Chondrocyte (in vitro differentiated cells): ENCODE results near the gene ARHGEF11. TPM values are rescaled to one million over a fixed set of nuclear protein-coding genes. Genes with fewer than 3 reads are reported as not detected.
A peak's percentile ranks its signal among the peaks of the same experiment; 100 is the strongest.

Source experiments
- DNase-seq: peaks from one replicate; pipeline ENCODE4 v3.0.0; 2021; ENCODE audit warnings: mixed read lengths, low spot score
- H3K27ac Mint-ChIP-seq: one replicate; pipeline ENCODE4 v1.8.0; 2021; ENCODE audit warnings: mild to moderate bottlenecking, moderate library complexity, mixed read lengths; ENCODE audit not compliant: unreplicated experiment
- H3K27me3 Mint-ChIP-seq: 2 replicates; pipeline ENCODE4 v1.8.0; 2021; ENCODE audit warnings: low read depth, mixed read lengths
- H3K36me3 Mint-ChIP-seq: 2 replicates; pipeline ENCODE4 v1.8.0; 2021; ENCODE audit warnings: low read depth, mixed read lengths
- H3K4me1 Mint-ChIP-seq: 2 replicates; pipeline ENCODE4 v1.8.0; 2021; ENCODE audit warnings: low read depth, mild to moderate bottlenecking, mixed read lengths
- H3K4me3 Mint-ChIP-seq: one replicate; pipeline ENCODE4 v1.8.0; 2021; ENCODE audit warnings: mild to moderate bottlenecking, moderate library complexity, mixed read lengths; ENCODE audit not compliant: unreplicated experiment
- H3K9me3 Mint-ChIP-seq: 2 replicates; pipeline ENCODE4 v1.8.0; 2021; ENCODE audit warnings: low read depth, mixed read lengths
- CTCF ChIP-seq: fragments of 200-600 bp; sonication (generic); IDR thresholded peaks from 2 replicates; pipeline ENCODE4 v1.5.0; 2021; ENCODE audit warnings: antibody characterized with exemption, mild to moderate bottlenecking, moderate library complexity
- long read RNA-seq: library from polyadenylated mRNA; stranded (forward); transcript quantifications from one replicate; pipeline ENCODE4 v2.0.0, GENCODE V29; 2021
- total RNA-seq: library from RNA; stranded (reverse); gene quantifications from 3 replicates; pipeline ENCODE4 v1.2.1, GENCODE V29; 2021

ARHGEF11 gene
- 34.4 to 37.5 TPM (median 34.8 TPM) in 3 replicates for total RNA-seq
- long read RNA-seq, full-length matches to known transcripts, result 13 of 38 reads
- long read RNA-seq, partial matches to known transcripts, result 13 of 38 reads
- long read RNA-seq, other reads (novel, unspliced or antisense), result 12 of 38 reads

DNA sequence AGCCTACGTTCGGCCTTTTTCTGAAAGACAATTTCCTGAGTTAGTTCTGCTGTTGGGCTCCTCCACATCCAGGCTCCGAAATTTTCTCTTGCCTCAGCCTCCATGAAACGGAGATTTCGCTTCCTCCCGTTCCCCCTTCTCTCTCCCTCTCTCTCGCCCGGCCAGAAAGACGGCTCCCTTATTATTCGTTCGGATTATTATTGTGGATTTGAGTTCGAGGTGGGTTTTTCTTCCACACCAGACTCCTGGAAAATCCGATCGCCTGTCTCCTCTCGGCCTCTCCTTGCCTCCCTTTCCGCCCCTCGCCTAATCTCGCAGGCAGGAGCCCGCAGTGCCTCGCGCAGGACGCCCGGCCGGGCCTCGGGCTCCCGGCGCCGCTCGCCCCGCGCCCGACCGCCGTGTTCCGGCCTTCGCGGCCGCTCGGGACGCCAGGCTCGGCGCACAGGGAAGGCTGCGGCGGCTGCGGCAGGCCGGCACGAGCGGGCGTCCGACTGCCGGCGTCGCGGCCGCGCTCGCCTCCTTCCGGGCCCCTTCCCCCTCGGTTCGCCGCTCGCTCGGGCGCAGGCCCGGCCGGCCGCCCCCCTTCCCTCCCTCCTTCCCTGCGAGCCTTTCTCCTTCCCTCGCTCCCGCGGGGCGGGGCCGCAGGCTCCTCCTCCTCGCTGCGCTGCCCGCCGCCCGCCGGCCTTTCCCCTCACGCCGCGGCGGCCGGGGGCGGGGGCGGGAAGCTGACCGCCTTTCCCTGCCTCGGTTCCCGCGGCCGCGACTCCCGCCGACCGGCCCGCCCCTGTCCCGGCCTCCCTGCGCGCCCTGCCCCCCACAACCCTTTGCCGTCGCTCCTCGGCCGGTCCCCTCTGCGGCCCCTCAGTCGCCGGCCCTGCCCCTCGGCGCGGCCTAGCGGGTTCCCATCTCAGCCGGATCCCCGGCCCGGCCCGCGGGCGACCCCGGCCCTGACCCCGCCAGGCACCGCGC is at the start of gene ARHGEF11:
Gene ARHGEF11 (minus strand): TSS at position 493 of the 969 bp plus-strand sequence. CDS start 1,412 bp downstream, outside the sequence.
- Mint-ChIP-seq H3K9me3 (no peaks in the 10 kb centered on the region), H3K4me1 (peaks cover 51% of the 10 kb centered on the region), H3K4me3 (peak within 1 kb of the TSS; percentile 94), H3K36me3 (no peaks in the 10 kb centered on the region), H3K27ac (peak within 1 kb of the TSS; percentile 99), H3K27me3 (peaks cover 1% of the 10 kb centered on the region)
- no peak for TF ChIP-seq CTCF
- DNase-seq, result peak; percentile 95

- H3K4me1 Mint-ChIP-seq, result peaks cover 6% of the 10 kb centered on the region
- no peak for TF ChIP-seq CTCF
Observed at GRCh38 chr1:157095091-157095490, 49.5 kb upstream of the ARHGEF11 start.

DNA sequence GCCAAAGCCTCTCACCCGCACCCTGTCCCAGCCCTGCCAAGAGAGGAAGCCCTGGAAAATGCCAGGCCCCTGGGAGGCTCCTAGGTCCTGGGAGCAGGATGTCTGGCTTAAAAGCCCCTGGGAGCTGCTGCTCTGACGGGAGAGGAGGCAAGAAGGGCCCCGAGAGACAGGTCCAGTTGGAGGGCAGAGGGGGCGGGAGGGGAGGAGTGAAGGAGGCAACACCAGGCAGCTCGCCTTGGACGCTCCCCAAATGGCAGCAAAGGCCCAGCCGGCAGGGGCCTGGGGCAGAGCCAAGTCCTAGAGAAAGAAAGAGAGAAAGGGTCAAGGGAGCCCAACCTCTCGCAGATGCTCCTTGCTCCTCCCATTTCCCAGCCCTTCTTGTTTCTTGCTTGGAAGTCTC is 47.3 kb upstream of the ARHGEF11 start:
- no peak overlapping the region for H3K27ac Mint-ChIP-seq
- H3K4me1 Mint-ChIP-seq, result peaks cover 10% of the 10 kb centered on the region
- H3K36me3 Mint-ChIP-seq, result no peaks in the 10 kb centered on the region
- no peaks in the 10 kb centered on the region for H3K9me3 Mint-ChIP-seq
- TF ChIP-seq CTCF, result no peak
- DNase-seq, result no peak
- no peaks in the 10 kb centered on the region for H3K27me3 Mint-ChIP-seq
- H3K4me3 Mint-ChIP-seq, result no peak overlapping the region

More at GRCh38 chr1:157095091-157095490, 49.5 kb upstream of the ARHGEF11 start:
- Mint-ChIP-seq H3K27me3 (no peaks in the 10 kb centered on the region), H3K4me3 (no peak overlapping the region), H3K9me3 (no peaks in the 10 kb centered on the region), H3K27ac (no peak overlapping the region), H3K36me3 (no peaks in the 10 kb centered on the region)
- DNase-seq, result no peak

DNA sequence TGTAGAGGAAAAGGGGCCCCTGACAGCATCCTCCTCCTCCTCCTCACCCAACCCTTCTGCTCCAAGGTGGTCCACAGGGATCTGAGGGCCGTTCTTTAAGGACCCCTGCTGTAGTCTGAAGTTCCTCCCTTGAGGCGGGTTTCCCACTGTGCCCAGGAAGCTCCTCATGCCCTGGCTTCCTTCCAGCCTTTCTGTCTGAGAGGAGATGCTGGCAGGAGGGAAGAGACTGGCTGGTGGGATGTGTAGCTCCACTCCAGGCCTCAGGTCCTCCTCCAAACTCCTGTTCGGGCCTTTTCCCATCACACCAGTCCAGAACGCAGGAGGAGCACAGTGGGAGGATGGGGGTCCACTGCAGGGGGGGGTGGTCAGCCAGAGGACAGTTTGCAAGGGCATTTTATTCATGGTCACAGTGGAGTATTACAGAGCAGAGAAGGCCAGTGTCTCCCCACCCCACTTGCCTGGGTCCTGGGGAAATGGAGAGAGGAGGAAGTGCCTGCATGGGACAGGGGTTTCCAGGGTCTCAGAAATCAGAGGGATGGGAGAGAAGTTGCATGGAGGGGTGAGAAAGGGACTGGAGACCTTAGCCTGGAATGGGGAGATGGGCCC is 46.2 kb upstream of the ARHGEF11 start:
- H3K27me3 Mint-ChIP-seq, result no peaks in the 10 kb centered on the region
- no peak overlapping the region for H3K4me3 Mint-ChIP-seq
- H3K9me3 Mint-ChIP-seq, result no peaks in the 10 kb centered on the region
- H3K4me1 Mint-ChIP-seq, result peaks cover 10% of the 10 kb centered on the region
- TF ChIP-seq CTCF, result no peak
- H3K27ac Mint-ChIP-seq, result no peak overlapping the region
- DNase-seq, result no peak
- no peaks in the 10 kb centered on the region for H3K36me3 Mint-ChIP-seq

GRCh38 chr1:157091186-157091585 is 45.6 kb upstream of the ARHGEF11 start:
- no peak for DNase-seq
- H3K36me3 Mint-ChIP-seq, result no peaks in the 10 kb centered on the region
- H3K9me3 Mint-ChIP-seq, result no peaks in the 10 kb centered on the region
- H3K27ac Mint-ChIP-seq, result no peak overlapping the region
- TF ChIP-seq CTCF, result no peak
- no peaks in the 10 kb centered on the region for H3K27me3 Mint-ChIP-seq
- no peak overlapping the region for H3K4me3 Mint-ChIP-seq
- peaks cover 10% of the 10 kb centered on the region for H3K4me1 Mint-ChIP-seq
